Stomach smooth muscle (tissue), 2 donors: Measurements from ENCODE around the gene CDC7.
"Not testable (repeated sequence)": the region's sequence is repeated elsewhere in the genome, so short reads cannot be mapped to it uniquely, and the experiment has no call there.

ENCODE experiments used
- H3K27ac ChIP-seq: one replicate; pipeline ENCODE4 v1.7.0; 2013; ENCODE audit warnings: mild to moderate bottlenecking, low read length, inconsistent platforms
- H3K27me3 ChIP-seq, 2 donors: one replicate each; pipeline ENCODE4 v1.7.0; 2013; ENCODE audit warnings: low read length in 2 of 2; ENCODE audit not compliant: insufficient read depth in 2 of 2, control insufficient read depth in 1 of 2
- H3K36me3 ChIP-seq, 2 donors: one replicate each; pipeline ENCODE4 v1.7.0; 2013; ENCODE audit warnings: low read length in 2 of 2; ENCODE audit not compliant: control insufficient read depth in 2 of 2, insufficient read depth in 2 of 2
- H3K4me1 ChIP-seq: one replicate; pipeline ENCODE4 v1.7.0; 2013; ENCODE audit warnings: low read length; ENCODE audit not compliant: control insufficient read depth, insufficient read depth
- H3K4me3 ChIP-seq, 2 donors: one replicate each; pipeline ENCODE4 v1.7.0; 2013; ENCODE audit warnings: low read length in 2 of 2
- H3K9ac ChIP-seq, 2 donors: one replicate each; pipeline ENCODE4 v1.7.0; 2013; ENCODE audit warnings: low read length in 2 of 2, mild to moderate bottlenecking in 1 of 2
- H3K9me3 ChIP-seq, 2 donors: one replicate each; pipeline ENCODE4 v1.7.0; 2013; ENCODE audit warnings: low read length in 2 of 2; ENCODE audit not compliant: control insufficient read depth in 2 of 2
- donor health status: healthy.
- donor health status: Pancreatic carcinoma.

Gene CDC7

DNA sequence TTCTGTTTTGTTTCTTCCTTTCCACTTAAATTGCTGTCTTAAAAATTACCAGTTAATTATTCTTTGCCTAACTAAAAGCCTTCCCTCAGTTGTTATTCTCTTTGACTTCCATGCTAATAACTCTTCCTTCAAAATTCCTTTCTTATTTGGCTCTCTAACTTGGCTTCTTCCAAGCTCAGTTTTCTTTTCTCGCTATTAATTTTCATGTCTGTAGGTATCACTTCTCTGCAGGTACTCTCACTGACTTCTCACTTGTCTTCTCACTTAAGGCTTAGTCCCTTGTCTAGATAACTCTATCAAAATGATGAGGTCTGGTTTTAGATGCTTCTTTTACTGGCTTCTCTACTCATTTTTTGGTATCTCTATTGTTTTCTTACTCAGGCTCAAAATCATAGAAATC, 10.1 kb downstream of the CDC7 start:
- Histone ChIP-seq H3K9ac (no peak overlapping the region), H3K27me3 (no peaks in the 10 kb centered on the region), H3K27ac (no peak overlapping the region), H3K4me3 (no peak overlapping the region), H3K9me3 (no peaks in the 10 kb centered on the region), H3K36me3 (no peaks in the 10 kb centered on the region), H3K4me1 (peaks cover 4% of the 10 kb centered on the region)

DNA sequence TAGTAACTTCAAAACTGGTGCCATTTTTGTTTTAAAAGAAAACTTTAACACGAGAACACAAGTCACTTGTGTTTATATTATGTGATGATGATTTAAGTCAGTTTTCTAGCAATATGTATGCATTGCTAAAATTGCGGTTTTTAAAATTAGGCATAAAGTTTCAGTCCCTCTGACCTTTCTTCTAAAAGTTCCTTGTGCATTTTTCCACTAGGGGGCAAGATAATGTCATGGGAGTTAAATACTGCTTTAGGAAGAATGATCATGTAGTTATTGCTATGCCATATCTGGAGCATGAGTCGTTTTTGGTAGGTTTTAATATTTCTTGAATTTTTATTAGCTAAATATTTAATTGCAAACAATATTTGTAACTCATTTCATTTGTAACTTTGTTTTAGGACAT, 10.7 kb downstream of the CDC7 start:
- Histone ChIP-seq H3K27ac (no peak overlapping the region), H3K9ac (no peak overlapping the region), H3K36me3 (no peaks in the 10 kb centered on the region), H3K4me3 (no peak overlapping the region), H3K27me3 (no peaks in the 10 kb centered on the region), H3K9me3 (no peaks in the 10 kb centered on the region), H3K4me1 (peaks cover 4% of the 10 kb centered on the region)

DNA sequence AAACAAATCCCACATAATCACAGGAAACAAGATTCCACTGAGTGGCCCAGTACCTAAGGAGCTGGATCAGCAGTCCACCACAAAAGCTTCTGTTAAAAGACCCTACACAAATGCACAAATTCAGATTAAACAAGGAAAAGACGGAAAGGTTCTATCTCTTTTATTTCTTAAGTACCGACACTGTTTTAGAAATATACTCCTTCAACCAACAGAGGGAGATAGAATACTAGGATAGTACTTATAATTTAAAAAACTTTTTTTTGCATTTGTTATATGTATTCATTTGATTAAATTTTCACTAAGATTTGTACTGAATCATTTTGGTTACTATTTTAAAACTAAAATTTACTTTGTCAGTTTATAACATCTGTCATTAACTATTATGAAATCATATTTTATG, 12.5 kb downstream of the CDC7 start:
- no peaks in the 10 kb centered on the region for H3K9me3 ChIP-seq
- no peaks in the 10 kb centered on the region for H3K27me3 ChIP-seq
- H3K36me3 ChIP-seq = no peaks in the 10 kb centered on the region
- no peak overlapping the region for H3K9ac ChIP-seq
- peaks cover 4% of the 10 kb centered on the region for H3K4me1 ChIP-seq
- H3K27ac ChIP-seq = no peak overlapping the region
- no peak overlapping the region for H3K4me3 ChIP-seq

DNA sequence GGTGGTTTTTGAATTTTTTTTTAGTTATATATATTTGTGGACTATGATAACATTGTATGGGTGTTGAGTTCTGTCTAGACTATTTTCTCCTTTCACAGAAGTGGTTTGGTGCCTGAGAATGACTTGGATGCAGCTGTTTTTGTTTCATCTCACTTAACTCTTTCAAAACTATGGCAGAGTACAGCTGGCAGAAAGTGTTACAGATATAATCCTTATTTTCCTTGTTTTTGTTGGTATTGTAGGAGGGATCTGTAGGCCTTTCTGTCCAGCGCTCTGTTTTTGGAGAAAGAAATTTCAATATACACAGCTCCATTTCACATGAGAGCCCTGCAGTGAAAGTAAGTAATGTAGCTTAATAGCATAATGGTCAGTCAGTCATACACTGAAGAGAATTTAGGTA, 13.1 kb downstream of the CDC7 start:
- H3K27ac ChIP-seq = no peak overlapping the region
- H3K9me3 ChIP-seq = no peaks in the 10 kb centered on the region
- H3K4me1 ChIP-seq = peaks cover 4% of the 10 kb centered on the region
- no peak overlapping the region for H3K9ac ChIP-seq
- no peaks in the 10 kb centered on the region for H3K27me3 ChIP-seq
- no peak overlapping the region for H3K4me3 ChIP-seq
- H3K36me3 ChIP-seq = no peaks in the 10 kb centered on the region

DNA sequence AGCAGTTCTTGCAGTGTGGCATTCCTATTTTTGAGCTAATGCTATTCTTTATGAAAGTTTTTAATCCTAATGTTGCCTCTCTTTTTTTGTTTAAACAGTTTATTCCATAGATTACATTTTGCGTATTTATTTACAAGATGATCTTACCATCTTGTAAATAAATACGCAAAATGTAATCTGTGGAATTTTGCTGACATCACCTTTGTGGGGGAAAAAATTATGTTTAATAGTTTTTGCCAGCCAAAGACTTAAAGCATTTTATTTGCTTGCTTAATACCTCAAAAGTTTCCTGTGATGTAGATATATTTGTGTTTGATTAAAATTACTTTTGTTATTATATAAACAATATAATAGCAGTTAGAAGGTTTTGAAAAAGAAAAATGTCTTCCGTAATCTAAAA, 15.3 kb downstream of the CDC7 start:
- no peaks in the 10 kb centered on the region for H3K9me3 ChIP-seq
- peaks cover 4% of the 10 kb centered on the region for H3K4me1 ChIP-seq
- no peaks in the 10 kb centered on the region for H3K27me3 ChIP-seq
- no peak overlapping the region for H3K4me3 ChIP-seq
- no peak overlapping the region for H3K27ac ChIP-seq
- no peak overlapping the region for H3K9ac ChIP-seq
- H3K36me3 ChIP-seq = no peaks in the 10 kb centered on the region

DNA sequence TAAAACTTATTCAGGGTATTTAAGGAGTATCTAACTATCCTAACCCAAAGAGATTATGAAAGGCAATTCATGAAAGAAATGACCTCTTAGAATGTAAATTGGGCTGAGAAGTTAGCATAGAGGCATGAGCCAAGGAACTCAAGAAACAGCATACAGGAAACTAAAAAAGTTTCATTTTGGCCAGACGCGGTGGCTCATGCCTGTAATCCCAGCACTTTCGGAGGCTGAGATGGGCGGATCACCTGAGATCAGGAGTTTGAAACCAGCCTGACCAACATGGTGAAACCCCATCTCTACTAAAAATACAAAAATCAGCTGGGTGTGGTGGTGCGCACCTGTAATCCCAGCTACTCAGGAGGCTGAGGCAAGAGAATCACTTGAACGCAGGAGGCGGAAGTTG, 16.0 kb downstream of the CDC7 start:
- not testable (repeated sequence) for H3K36me3 ChIP-seq, H3K27me3 ChIP-seq, H3K9ac ChIP-seq, H3K4me3 ChIP-seq, H3K9me3 ChIP-seq, H3K4me1 ChIP-seq, H3K27ac ChIP-seq

DNA sequence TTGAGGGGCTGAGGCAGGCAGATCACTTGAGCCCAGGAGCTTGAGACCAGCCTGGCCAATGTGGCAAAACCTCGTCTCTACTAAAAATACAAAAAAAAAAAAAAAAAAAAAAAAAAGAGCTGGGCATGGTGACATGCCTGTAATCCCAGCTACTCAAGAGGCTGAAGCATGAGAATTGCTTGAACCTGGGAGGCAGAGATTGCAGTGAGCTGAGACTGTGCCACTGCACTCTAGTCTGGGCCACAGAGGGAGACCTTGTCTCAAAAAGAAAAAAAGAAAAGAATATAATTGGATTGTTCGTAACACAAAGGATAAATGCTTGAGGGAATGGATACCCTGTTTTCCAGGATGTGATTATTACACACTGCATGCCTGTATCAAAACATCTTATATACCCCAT, 18.5 kb downstream of the CDC7 start:
- H3K27me3 ChIP-seq, H3K4me3 ChIP-seq, H3K27ac ChIP-seq, H3K4me1 ChIP-seq, H3K9me3 ChIP-seq, H3K9ac ChIP-seq, H3K36me3 ChIP-seq: not testable (repeated sequence)

DNA sequence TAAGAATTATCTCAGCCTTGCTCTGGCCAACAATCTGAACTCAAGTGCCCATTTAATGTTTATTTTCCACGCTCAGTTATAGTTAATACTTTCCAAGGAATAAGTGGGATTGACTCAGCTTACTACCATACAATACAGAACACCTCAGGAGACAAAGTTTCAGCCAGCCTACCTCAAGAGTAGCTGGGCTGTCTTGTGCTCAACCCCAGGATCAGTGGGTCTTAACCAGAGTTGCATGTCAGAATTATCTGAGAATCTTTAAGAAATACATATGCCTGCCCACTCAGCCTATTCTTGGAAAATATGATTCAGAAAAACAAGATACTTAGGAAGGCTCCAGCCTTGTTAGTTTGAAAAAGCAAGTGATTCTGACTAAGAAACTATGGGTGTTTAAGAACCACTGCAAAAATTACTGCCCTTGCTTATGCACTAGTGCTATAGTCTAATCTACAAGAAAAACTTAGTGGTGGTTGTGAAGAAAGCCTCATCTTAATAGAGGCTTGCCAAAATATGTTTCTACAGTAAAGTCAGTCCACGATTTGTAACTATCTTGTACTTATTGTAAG, 20.4 kb downstream of the CDC7 start:
- H3K4me3 ChIP-seq = no peak overlapping the region
- no peaks in the 10 kb centered on the region for H3K9me3 ChIP-seq
- no peaks in the 10 kb centered on the region for H3K4me1 ChIP-seq
- no peak overlapping the region for H3K27ac ChIP-seq
- H3K36me3 ChIP-seq = no peaks in the 10 kb centered on the region
- H3K9ac ChIP-seq = no peak overlapping the region
- H3K27me3 ChIP-seq = no peaks in the 10 kb centered on the region

DNA sequence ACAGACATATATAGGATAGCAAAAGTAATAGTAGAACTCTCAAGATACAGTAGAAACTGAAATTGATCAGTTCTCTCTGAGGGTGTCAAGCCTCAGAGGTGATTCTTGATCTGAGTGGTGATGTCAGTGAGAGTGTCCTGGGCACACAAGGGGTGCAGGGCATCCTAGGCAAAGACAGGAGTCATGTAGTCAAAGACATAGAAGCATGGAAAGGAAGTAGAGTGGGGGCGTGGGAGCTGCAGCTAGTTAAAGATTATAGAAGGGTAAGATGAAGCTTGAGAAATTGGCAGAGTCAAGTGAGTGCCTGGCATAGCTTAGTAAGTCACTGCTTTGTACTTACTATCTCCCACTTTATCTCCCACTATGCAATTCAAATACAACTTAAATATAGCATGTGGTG, 22.8 kb downstream of the CDC7 start:
- H3K27ac ChIP-seq = no peak overlapping the region
- H3K9me3 ChIP-seq = no peaks in the 10 kb centered on the region
- no peak overlapping the region for H3K4me3 ChIP-seq
- no peaks in the 10 kb centered on the region for H3K36me3 ChIP-seq
- H3K27me3 ChIP-seq = no peaks in the 10 kb centered on the region
- no peak overlapping the region for H3K9ac ChIP-seq
- H3K4me1 ChIP-seq = no peaks in the 10 kb centered on the region

DNA sequence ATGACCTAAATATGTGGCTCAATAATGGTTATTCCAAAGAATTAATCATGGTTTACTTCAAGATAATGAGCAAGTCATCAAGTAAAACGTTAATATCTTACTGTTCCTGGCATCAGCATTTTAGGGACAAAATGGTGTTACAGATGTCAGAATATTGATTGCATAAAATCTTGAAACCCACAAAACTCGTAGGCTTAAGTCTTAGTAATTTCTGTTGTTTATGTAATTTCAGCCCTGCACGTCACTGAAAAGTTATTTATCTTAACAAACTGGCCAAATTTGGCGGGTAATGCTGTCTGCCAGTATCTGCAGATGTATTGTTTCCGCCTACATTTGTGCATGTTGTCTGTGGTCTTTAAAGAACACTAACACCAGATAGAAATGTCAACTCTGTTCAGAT, 25.8 kb downstream of the CDC7 start:
- Histone ChIP-seq H3K4me3 (no peak overlapping the region), H3K9me3 (no peaks in the 10 kb centered on the region), H3K4me1 (no peaks in the 10 kb centered on the region), H3K27me3 (no peaks in the 10 kb centered on the region), H3K36me3 (no peaks in the 10 kb centered on the region), H3K27ac (no peak overlapping the region), H3K9ac (no peak overlapping the region)

DNA sequence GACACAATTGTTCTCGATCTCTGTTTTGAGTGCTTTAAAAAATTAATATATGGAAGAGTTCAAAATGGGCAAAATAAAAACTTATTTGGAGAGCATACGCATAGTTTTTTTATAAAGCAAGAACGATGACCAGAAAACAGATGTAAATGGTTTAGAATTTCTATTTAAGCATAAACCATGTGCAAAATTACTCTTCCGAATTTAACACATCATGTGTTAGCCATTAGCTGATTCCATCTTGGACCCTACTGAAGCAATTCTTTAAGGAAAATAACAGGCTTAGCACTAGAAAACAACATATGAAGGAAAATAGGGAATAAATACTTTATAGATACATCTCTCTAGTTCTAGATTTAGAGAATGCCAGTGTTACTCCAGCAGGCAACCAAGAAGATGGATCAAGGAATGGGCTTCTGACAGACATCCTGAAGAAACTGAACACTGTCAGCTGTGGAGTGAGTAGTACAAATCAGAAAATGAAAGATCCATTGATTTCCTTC, 26.7 kb downstream of the CDC7 start:
- H3K9ac ChIP-seq = no peak overlapping the region
- no peaks in the 10 kb centered on the region for H3K36me3 ChIP-seq
- no peak overlapping the region for H3K27ac ChIP-seq
- H3K4me3 ChIP-seq = no peak overlapping the region
- no peaks in the 10 kb centered on the region for H3K9me3 ChIP-seq
- no peaks in the 10 kb centered on the region for H3K4me1 ChIP-seq
- no peaks in the 10 kb centered on the region for H3K27me3 ChIP-seq
